HG03460 (cell line): ENCODE results near the gene ZNF69.
"Not testable (repeated sequence)": the region's sequence is repeated elsewhere in the genome, so short reads cannot be mapped to it uniquely, and the experiment has no call there.

ENCODE experiments used
- ATAC-seq: cut with Tn5 transposase; IDR thresholded peaks from one replicate; pipeline ENCODE4 v1.9.1; 2021; ENCODE audit not compliant: unreplicated experiment

The ZNF69 gene

GRCh38 chr19:11887611-11888531 lies at the start of gene ZNF69:
ZNF69 (plus strand) TSS chr19:11887782; CDS start chr19:11887924, 142 bp downstream.
- peak; percentile 77 for ATAC-seq

GRCh38 chr19:11843722-11844121 lies 43.9 kb upstream of the ZNF69 start:
- no peak for ATAC-seq

GRCh38 chr19:11847615-11848014 lies 40.0 kb upstream of the ZNF69 start:
- not testable (repeated sequence) for ATAC-seq

- ATAC-seq: no peak
Observed at GRCh38 chr19:11848200-11848593, 39.4 kb upstream of the ZNF69 start.

GRCh38 chr19:11848594-11849469 lies 38.8 kb upstream of the ZNF69 start, which contains the start of gene ZNF439:
ZNF439 (plus strand) TSS chr19:11848726; CDS start chr19:11848868, 142 bp downstream.
- peak; percentile 94 for ATAC-seq

- not testable (repeated sequence) for ATAC-seq
Observed at GRCh38 chr19:11850289-11850688, 37.3 kb upstream of the ZNF69 start.

- no peak for ATAC-seq
Observed at GRCh38 chr19:11853358-11853757, 34.2 kb upstream of the ZNF69 start.

- ATAC-seq: no peak
Observed at GRCh38 chr19:11856596-11857250, 30.9 kb upstream of the ZNF69 start.

GRCh38 chr19:11860721-11861120 lies 26.9 kb upstream of the ZNF69 start:
- ATAC-seq: no peak

GRCh38 chr19:11861301-11861700 lies 26.3 kb upstream of the ZNF69 start:
- no peak for ATAC-seq

- not testable (repeated sequence) for ATAC-seq
Observed at GRCh38 chr19:11867766-11868165, 19.8 kb upstream of the ZNF69 start.

GRCh38 chr19:11868188-11868587 lies 19.4 kb upstream of the ZNF69 start:
- no peak for ATAC-seq

- no peak for ATAC-seq
Observed at GRCh38 chr19:11872624-11873023, 15.0 kb upstream of the ZNF69 start.

- no peak for ATAC-seq
Observed at GRCh38 chr19:11873762-11874161, 13.8 kb upstream of the ZNF69 start.

GRCh38 chr19:11879687-11880266 lies 7.8 kb upstream of the ZNF69 start:
- ATAC-seq: not testable (repeated sequence)

GRCh38 chr19:11880598-11880997 lies 7.0 kb upstream of the ZNF69 start:
- no peak for ATAC-seq

- ATAC-seq: no peak
Observed at GRCh38 chr19:11881151-11881800, 6.3 kb upstream of the ZNF69 start.

- ATAC-seq: no peak
Observed at GRCh38 chr19:11882606-11883005, 5.0 kb upstream of the ZNF69 start.

GRCh38 chr19:11887234-11887610 lies 360 bp upstream of the ZNF69 start:
- no peak for ATAC-seq

- ATAC-seq: not testable (repeated sequence)
Observed at GRCh38 chr19:11889901-11890300, 2.3 kb downstream of the ZNF69 start.
